Sciatic nerve (tissue), 2 donors: ENCODE data around the gene RDH11. TPM values are rescaled to one million over a fixed set of nuclear protein-coding genes. Genes with fewer than 3 reads are reported as not detected.

ENCODE experiments used
- ATAC-seq: fragments of 200-7000 bp; cut with Tn5 transposase; one replicate; pipeline ENCODE4 v1.9.1; 2020; ENCODE audit warnings: mild to moderate bottlenecking, moderate library complexity
- DNase-seq: peaks from one replicate; pipeline ENCODE4 v3.0.0-alpha.2; 2020; ENCODE audit warnings: low spot score
- intact Hi-C: fragments of 100-400 bp; cut with DNase I; formaldehyde crosslinking; loops from one replicate; pipeline ENCODE4 v1.14.2; 2022
- total RNA-seq: library from RNA; stranded (reverse); fragmentation: NEBNext Ultra II Directional; extraction: Animal tissue kit (Norgen Biotek cat#: 25700); gene quantifications from one replicate; pipeline ENCODE4 v1.2.1, GENCODE V29; 2021
- donor health status: DM: no; HTN: no; CAD: no.
- donor health status: DM: no; HTN: no; CAD: no.

RDH11 gene
- total RNA-seq, 1 donor from 2014 or later: 46.1 TPM

GRCh38 chr14:67665868-67666267 lies 29.7 kb downstream of the RDH11 start:
- intact Hi-C loops: no loop called here
- no peak for DNase-seq
- peak; percentile 63 for ATAC-seq

- intact Hi-C loops: no loop called here
Observed at GRCh38 chr14:67663633-67664032, 31.9 kb downstream of the RDH11 start.

GRCh38 chr14:67653651-67654280 lies 41.8 kb downstream of the RDH11 start:
- intact Hi-C loops: no loop called here
- ATAC-seq (no peak), DNase-seq (no peak)

More at GRCh38 chr14:67663633-67664032, 31.9 kb downstream of the RDH11 start:
- ATAC-seq (no peak), DNase-seq (no peak)

DNA sequence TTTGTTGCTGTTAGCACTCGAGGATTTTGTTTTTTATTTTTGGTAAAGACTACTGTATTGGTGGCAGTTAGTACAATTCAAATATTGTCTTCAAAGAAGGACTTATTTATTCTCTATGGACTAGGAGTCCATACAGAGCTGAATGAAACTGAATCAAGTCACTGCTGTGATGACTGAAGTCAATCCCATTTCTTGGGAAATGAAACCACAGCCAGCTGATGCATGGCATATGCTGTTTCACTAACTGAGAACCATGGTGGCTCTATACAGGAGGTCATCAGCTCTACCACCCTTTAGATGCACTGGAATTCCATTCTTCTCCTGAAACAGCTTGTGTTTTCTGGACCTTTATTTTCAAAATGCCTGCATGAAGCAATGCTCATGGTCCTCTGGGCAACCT lies 43.4 kb downstream of the RDH11 start:
- no peak for ATAC-seq
- intact Hi-C loops: no loop called here
- DNase-seq: no peak

DNA sequence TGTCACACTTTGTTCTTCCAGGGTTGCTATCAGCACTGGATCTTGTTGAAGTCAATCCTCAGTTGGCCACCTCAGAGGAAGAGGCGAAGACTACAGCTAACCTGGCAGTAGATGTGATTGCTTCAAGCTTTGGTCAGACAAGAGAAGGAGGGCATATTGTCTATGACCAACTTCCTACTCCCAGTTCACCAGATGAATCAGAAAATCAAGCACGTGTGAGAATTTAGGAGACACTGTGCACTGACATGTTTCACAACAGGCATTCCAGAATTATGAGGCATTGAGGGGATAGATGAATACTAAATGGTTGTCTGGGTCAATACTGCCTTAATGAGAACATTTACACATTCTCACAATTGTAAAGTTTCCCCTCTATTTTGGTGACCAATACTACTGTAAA lies 44.9 kb downstream of the RDH11 start:
- intact Hi-C loops: no loop called here
- DNase-seq (no peak), ATAC-seq (no peak)

DNA sequence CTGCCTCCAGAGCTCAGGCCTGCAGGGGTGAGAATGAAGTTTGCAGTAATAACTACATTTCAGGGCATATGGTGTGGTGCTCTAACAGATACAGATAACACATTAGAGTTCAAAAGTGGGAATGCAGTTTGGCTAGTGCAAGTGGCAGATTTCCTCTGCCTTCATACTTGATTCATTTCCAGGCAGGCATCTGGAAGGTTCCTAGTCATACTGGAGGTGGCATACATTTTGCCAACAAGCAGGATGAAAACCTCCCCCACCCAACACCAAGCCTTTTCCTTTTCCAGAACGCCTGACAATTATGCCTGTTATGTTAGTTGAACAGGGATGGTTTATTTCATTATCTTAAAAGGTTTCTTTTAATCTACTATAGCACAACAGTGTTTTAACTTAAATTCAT lies 45.4 kb downstream of the RDH11 start:
- DNase-seq (no peak), ATAC-seq (no peak)
- intact Hi-C loops: no loop called here

GRCh38 chr14:67646131-67646530 lies 49.4 kb downstream of the RDH11 start:
- ATAC-seq (no peak), DNase-seq (no peak)
- intact Hi-C loops: no loop called here

GRCh38 chr14:67645414-67645813 lies 50.1 kb downstream of the RDH11 start:
- ATAC-seq (no peak), DNase-seq (no peak)
- intact Hi-C loops: no loop called here

- ATAC-seq (no peak), DNase-seq (no peak)
- intact Hi-C loops: no loop called here
Observed at GRCh38 chr14:67644428-67644827, 51.1 kb downstream of the RDH11 start.

- DNase-seq (no peak), ATAC-seq (no peak)
- intact Hi-C loops: no loop called here
Observed at GRCh38 chr14:67643713-67644112, 51.9 kb downstream of the RDH11 start.

- no peak for DNase-seq
- intact Hi-C loops: no loop called here
- ATAC-seq: no peak
Observed at GRCh38 chr14:67641902-67642749, 53.4 kb downstream of the RDH11 start.

DNA sequence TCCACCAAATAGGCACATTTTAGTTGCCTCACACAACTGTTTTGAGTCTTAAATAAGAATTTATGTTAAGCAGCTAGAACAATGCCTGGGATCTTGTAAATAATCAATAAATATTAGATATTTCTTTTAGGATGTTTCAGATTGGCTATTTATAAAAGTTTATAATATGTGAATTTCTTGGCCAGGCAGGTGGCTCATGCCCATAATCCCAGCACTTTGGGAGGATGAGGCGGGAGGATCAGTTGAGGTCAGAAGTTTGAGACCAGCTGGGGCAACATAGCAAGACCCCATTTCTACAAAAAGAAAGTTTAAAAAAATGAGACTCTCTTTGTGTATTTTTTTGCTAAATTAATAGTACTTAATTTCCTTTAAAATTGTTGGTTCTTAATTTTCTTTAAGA lies 54.1 kb downstream of the RDH11 start:
- ATAC-seq (no peak), DNase-seq (no peak)
- intact Hi-C loops: no loop called here

GRCh38 chr14:67638642-67639041 lies 56.9 kb downstream of the RDH11 start:
- no peak for DNase-seq
- no peak for ATAC-seq
- intact Hi-C loops: no loop called here

DNA sequence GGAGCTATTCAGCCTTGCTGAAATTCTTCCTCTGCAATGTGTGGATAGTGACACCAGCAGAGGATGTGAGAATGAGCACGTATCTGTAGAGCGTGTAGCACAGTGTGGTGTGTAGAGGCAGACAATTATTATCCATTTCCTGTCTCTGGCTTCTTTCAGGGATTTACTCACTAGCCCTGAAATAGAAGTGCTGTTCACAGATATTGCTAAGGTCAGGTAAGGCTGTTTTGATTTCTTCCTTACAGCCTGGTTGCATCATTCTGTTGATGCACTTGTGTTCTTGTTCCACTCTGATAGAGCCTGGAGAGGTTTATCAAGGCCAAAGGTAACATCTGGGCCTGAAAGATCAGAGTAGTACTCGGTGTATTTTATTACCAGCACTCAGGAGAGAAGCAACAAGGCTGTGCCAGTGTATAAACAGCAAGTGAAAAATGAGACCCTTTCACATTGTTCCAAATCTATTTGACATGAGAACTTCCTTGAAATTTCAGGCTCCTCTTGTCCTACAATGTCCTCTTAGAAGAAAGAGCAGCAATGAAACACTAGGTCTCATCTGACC lies 59.1 kb downstream of the RDH11 start:
- DNase-seq (no peak), ATAC-seq (no peak)
- intact Hi-C loops: no loop called here

DNA sequence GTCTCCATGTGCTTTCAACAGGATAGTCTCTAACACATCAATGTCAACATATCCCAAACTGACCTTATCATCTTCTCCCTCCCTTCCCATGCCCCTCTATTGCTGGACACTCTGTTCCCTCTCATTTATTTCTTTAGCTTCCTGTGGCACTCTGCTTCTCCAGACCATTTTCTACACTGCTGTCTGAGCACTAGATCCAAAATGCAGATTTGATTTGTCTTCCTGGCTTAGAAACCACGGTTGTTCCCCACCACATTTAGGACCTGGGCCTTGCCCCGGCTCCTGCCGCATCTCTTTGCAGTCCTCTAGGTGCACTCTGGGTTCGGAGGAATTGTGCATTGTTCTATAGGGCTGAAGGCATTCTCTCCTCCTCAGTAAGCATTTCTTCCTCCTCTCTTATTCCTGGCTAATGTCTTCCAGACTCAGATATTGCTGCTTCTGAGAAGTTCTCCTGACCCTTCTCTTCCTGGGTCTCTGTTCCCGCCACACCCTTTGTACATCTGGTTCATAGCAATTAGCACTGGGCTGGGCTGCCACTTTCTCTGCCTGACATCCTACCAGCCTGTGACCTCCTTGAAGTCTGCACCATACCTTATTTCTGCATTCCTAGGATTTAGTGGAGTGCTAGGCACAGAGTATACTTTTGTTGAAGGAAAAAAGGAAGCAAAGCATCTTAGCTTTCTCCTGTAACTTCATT lies 62.0 kb downstream of the RDH11 start:
- intact Hi-C loops: no loop called here
- no peak for ATAC-seq

DNA sequence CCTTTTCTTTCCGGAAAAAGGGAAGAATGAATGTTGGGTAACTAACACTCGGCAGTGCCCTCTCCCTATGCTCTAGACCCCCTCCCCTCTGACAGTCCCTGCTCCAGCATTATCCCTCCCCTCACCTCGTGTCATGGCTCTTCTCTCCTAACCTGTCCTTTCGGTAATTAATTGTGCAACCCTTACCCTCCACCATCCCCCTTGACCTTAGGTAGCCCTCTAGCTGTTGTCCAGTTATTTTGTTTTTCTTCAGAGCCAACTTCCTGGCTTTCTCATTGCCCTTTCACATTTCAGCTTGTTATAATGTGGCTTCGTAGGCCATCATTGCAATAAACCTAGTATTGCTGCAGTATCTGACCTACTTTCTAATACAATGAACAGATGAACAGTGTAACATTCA lies 64.6 kb downstream of the RDH11 start:
- DNase-seq (no peak), ATAC-seq (no peak)

More for the DNA sequence above, 62.0 kb downstream of the RDH11 start:
- DNase-seq: no peak

GRCh38 chr14:67630186-67630585 lies 65.4 kb downstream of the RDH11 start:
- no peak for DNase-seq
- no peak for ATAC-seq
- intact Hi-C loops: no loop called here

More for the DNA sequence above, 64.6 kb downstream of the RDH11 start:
- intact Hi-C loops: no loop called here

DNA sequence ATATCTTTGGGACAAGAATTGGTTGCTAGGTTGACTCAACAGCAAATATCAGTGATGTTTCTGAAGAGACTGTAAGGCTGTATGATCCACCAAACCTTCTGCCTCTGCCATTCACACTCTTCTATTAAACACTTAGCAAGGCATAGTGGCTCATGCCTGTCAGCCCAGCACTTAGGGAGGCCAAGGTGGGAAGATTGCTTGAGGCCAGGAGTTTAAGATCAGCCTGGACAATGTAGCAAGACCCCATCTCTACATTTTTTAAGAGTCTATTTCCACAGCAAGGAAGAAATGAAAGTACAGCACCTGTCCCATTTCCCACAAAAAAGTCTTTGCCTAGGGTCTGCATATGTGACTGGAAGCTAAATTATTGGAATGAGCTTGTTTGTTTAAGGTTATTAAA lies 68.0 kb downstream of the RDH11 start:
- DNase-seq: no peak
- ATAC-seq: no peak
- intact Hi-C loops: no loop called here
